WTC11 (cell line): ENCODE measurements around the gene STXBP2. TPM values are rescaled to one million over a fixed set of nuclear protein-coding genes. Genes with fewer than 3 reads are reported as not detected.

Experiments
- ATAC-seq: fragments of 200-7000 bp; cut with Tn5 transposase; 2 replicates; pipeline ENCODE4 v1.10.0; 2021; ENCODE audit warnings: mild to moderate bottlenecking, moderate library complexity
- CTCF ChIA-PET: fragments of 300-600 bp; sonication (Branson Sonifier 250); formaldehyde crosslinking; loops from one replicate; lab custom pipeline; 2021; ENCODE audit warnings: antibody characterized with exemption; lab: Charles Lee
- POLR2A ChIA-PET: fragments of 350-600 bp; sonication (Branson Sonifier 250); formaldehyde crosslinking; loops from one replicate; lab custom pipeline; 2021; ENCODE audit warnings: antibody characterized with exemption; lab: Charles Lee
- DNase-seq: peaks from one replicate; pipeline ENCODE4 v3.0.0; 2021; ENCODE audit warnings: low spot score
- H3K27ac Mint-ChIP-seq: 2 replicates; pipeline ENCODE4 v1.8.0; 2021; ENCODE audit warnings: mixed read lengths
- H3K27me3 Mint-ChIP-seq: 2 replicates; pipeline ENCODE4 v1.8.0; 2021; ENCODE audit warnings: low read depth, mild to moderate bottlenecking, moderate library complexity, mixed read lengths
- H3K36me3 Mint-ChIP-seq: 2 replicates; pipeline ENCODE4 v1.8.0; 2021; ENCODE audit warnings: mixed read lengths
- H3K4me1 Mint-ChIP-seq: 2 replicates; pipeline ENCODE4 v1.8.0; 2022; ENCODE audit warnings: mixed read lengths
- H3K4me3 Mint-ChIP-seq: 2 replicates; pipeline ENCODE4 v1.8.0; 2021; ENCODE audit warnings: mild to moderate bottlenecking, moderate library complexity, mixed read lengths
- H3K9me3 Mint-ChIP-seq: 2 replicates; pipeline ENCODE4 v1.8.0; 2021; ENCODE audit warnings: mixed read lengths
- AR ChIP-seq: fragments of 250-450 bp; sonication (Bioruptor Pico); IDR thresholded peaks from 2 replicates; pipeline ENCODE4 v1.9.0; 2021; ENCODE audit warnings: mild to moderate bottlenecking
- CBFB ChIP-seq: sonication (generic); formaldehyde crosslinking; IDR thresholded peaks from 2 replicates; pipeline ENCODE4 v1.8.1; 2022; ENCODE audit warnings: mild to moderate bottlenecking, low read depth, missing genetic modification reagents
- CREB1 ChIP-seq: sonication (generic); formaldehyde crosslinking; IDR thresholded peaks from 2 replicates; pipeline ENCODE4 v1.8.0; 2023; ENCODE audit warnings: mild to moderate bottlenecking, missing genetic modification reagents
- CREM ChIP-seq: sonication (generic); formaldehyde crosslinking; IDR thresholded peaks from 2 replicates; pipeline ENCODE4 v1.8.1; 2022; ENCODE audit warnings: mild to moderate bottlenecking, missing genetic modification reagents, moderate library complexity
- E2F5 ChIP-seq: sonication (generic); formaldehyde crosslinking; IDR thresholded peaks from 2 replicates; pipeline ENCODE4 v1.8.1; 2022; ENCODE audit warnings: mild to moderate bottlenecking, moderate library complexity, missing genetic modification reagents
- ELF4 ChIP-seq: sonication (generic); formaldehyde crosslinking; IDR thresholded peaks from 2 replicates; pipeline ENCODE4 v1.8.1; 2022; ENCODE audit warnings: low read depth, mild to moderate bottlenecking, moderate library complexity, missing genetic modification reagents
- FOXP1 ChIP-seq: sonication (generic); formaldehyde crosslinking; IDR thresholded peaks from 2 replicates; pipeline ENCODE4 v1.8.0; 2022; ENCODE audit warnings: missing genetic modification reagents, mild to moderate bottlenecking, moderate library complexity, borderline replicate concordance
- JAZF1 ChIP-seq: fragments of 250-450 bp; sonication (Bioruptor Pico); IDR thresholded peaks from 2 replicates; pipeline ENCODE4 v1.9.0; 2021; ENCODE audit warnings: moderate library complexity, mild to moderate bottlenecking, inconsistent platforms
- JUN ChIP-seq: sonication (generic); formaldehyde crosslinking; IDR thresholded peaks from 2 replicates; pipeline ENCODE4 v1.8.0; 2023; ENCODE audit warnings: mild to moderate bottlenecking, missing genetic modification reagents
- MAX ChIP-seq: sonication (generic); formaldehyde crosslinking; IDR thresholded peaks from 2 replicates; pipeline ENCODE4 v1.8.0; 2022; ENCODE audit warnings: mild to moderate bottlenecking, missing genetic modification reagents
- MLX ChIP-seq: sonication (generic); formaldehyde crosslinking; IDR thresholded peaks from 2 replicates; pipeline ENCODE4 v1.8.1; 2023; ENCODE audit warnings: mild to moderate bottlenecking, missing genetic modification reagents, moderate library complexity
- PRRX2 ChIP-seq: fragments of 250-450 bp; sonication (Bioruptor Pico); IDR thresholded peaks from 2 replicates; pipeline ENCODE4 v1.8.0; 2021; ENCODE audit warnings: mild to moderate bottlenecking
- SMAD3 ChIP-seq: sonication (generic); formaldehyde crosslinking; IDR thresholded peaks from 2 replicates; pipeline ENCODE4 v1.8.0; 2022; ENCODE audit warnings: missing genetic modification reagents, mild to moderate bottlenecking, borderline replicate concordance
- STAT6 ChIP-seq: sonication (generic); formaldehyde crosslinking; conservative IDR thresholded peaks from 2 replicates; pipeline ENCODE4 v1.8.1; 2023; ENCODE audit warnings: mild to moderate bottlenecking, low read depth, missing genetic modification reagents, moderate library complexity
- TCF7 ChIP-seq: sonication (generic); formaldehyde crosslinking; IDR thresholded peaks from 2 replicates; pipeline ENCODE4 v1.8.0; 2022; ENCODE audit warnings: mild to moderate bottlenecking, low read depth, missing genetic modification reagents, moderate library complexity
- TEAD4 ChIP-seq: sonication (generic); formaldehyde crosslinking; IDR thresholded peaks from 2 replicates; pipeline ENCODE4 v1.8.0; 2022; ENCODE audit warnings: mild to moderate bottlenecking, missing genetic modification reagents
- ZBTB21 ChIP-seq: sonication (generic); formaldehyde crosslinking; IDR thresholded peaks from 2 replicates; pipeline ENCODE4 v1.8.1; 2023; ENCODE audit warnings: mild to moderate bottlenecking, missing genetic modification reagents, borderline replicate concordance
- ZNF121 ChIP-seq: sonication (generic); formaldehyde crosslinking; IDR thresholded peaks from 2 replicates; pipeline ENCODE4 v1.8.0; 2023; ENCODE audit warnings: missing genetic modification reagents
- ZNF219 ChIP-seq: sonication (generic); formaldehyde crosslinking; IDR thresholded peaks from 2 replicates; pipeline ENCODE4 v1.8.0; 2023; ENCODE audit warnings: missing genetic modification reagents, mild to moderate bottlenecking, borderline replicate concordance
- ZNF232 ChIP-seq: sonication (generic); formaldehyde crosslinking; IDR thresholded peaks from 2 replicates; pipeline ENCODE4 v1.8.0; 2022; ENCODE audit warnings: mild to moderate bottlenecking, missing genetic modification reagents
- ZNF425 ChIP-seq: fragments of 250-450 bp; sonication (Bioruptor Pico); conservative IDR thresholded peaks from 2 replicates; pipeline ENCODE4 v1.9.0; 2021; ENCODE audit warnings: mild to moderate bottlenecking
- ZNF532 ChIP-seq: fragments of 250-450 bp; sonication (Bioruptor Pico); IDR thresholded peaks from 2 replicates; pipeline ENCODE4 v1.9.0; 2021; ENCODE audit warnings: mild to moderate bottlenecking, borderline replicate concordance
- total RNA-seq: library from RNA; stranded (reverse); gene quantifications from 3 replicates; pipeline ENCODE4 v1.2.3, GENCODE V29; 2021

Gene STXBP2
- total RNA-seq, 1 experiment from 2014 or later: 68.9 TPM

- CTCF ChIA-PET: interaction anchor here (0.6 to 2.7 kb wide), 93 partner anchors 9 to 581 kb away, joined by 3 to 99 read pairs (median 5); partner anchors contain the start of genes CAMSAP3, CD209, MAP2K7 and MCOLN1
- Mint-ChIP-seq H3K27me3 (peaks cover 37% of the 10 kb centered on the region), H3K4me1 (peaks cover 16% of the 10 kb centered on the region), H3K4me3 (peak within 1 kb of the TSS; percentile 79), H3K27ac (no peak within 1 kb of the TSS), H3K9me3 (no peaks in the 10 kb centered on the region), H3K36me3 (peaks cover 14% of the 10 kb centered on the region)
- peak; percentile 86 for DNase-seq
- peak; percentile 60 for ATAC-seq
- POLR2A ChIA-PET: interaction anchor here (0.6 to 1.3 kb wide), 4 partner anchors 109 to 188 kb away, joined by 3 to 14 read pairs (median 4); no protein-coding TSS in a partner anchor
- no peak for TF ChIP-seq ZBTB21
- no peak for TF ChIP-seq CBFB (CRISPR knock-in tag)
- no peak for TF ChIP-seq TCF7
- 0 out of 2 replicates have a peak, but pooled peaks have one; percentile 21 for TF ChIP-seq ZNF219
- TF ChIP-seq ZNF532: no peak
- no peak; the same call in 1 of the 2 replicates for TF ChIP-seq MAX
- no peak for TF ChIP-seq SMAD3
- no peak; the same call in 1 of the 2 replicates for TF ChIP-seq ZNF121 (CRISPR knock-in tag)
- TF ChIP-seq JUN (CRISPR knock-in tag): no peak
- TF ChIP-seq AR (CRISPR knock-in tag): no peak
- no peak for TF ChIP-seq ELF4 (CRISPR knock-in tag)
- TF ChIP-seq STAT6 (CRISPR knock-in tag): no peak
- TF ChIP-seq CREM (CRISPR knock-in tag): 0 out of 2 replicates have a peak, but pooled peaks have one; percentile 31
- peak; percentile 82 for TF ChIP-seq E2F5
- no peak for TF ChIP-seq ZNF425 (CRISPR knock-in tag)
- no peak for TF ChIP-seq ZNF232 (CRISPR knock-in tag)
- no peak for TF ChIP-seq MLX
- no peak for TF ChIP-seq JAZF1 (CRISPR knock-in tag)
- TF ChIP-seq PRRX2: no peak
- TF ChIP-seq TEAD4: no peak
- no peak for TF ChIP-seq CREB1
- no peak; the same call in 1 of the 2 replicates for TF ChIP-seq FOXP1 (CRISPR knock-in tag)
Measured at GRCh38 chr19:7680606-7681339, 43.9 kb downstream of the STXBP2 start, which contains the start of gene TRAPPC5. Gene TRAPPC5, plus strand, starts transcription at chr19:7680833. Its CDS starts 1,421 bp downstream, at chr19:7682254.
